CD4-positive, alpha-beta T cell treated with Interleukin-10 for 1 hour (primary cell): ENCODE measurements around the gene AGPAT4.
"Not testable (repeated sequence)": the region's sequence is repeated elsewhere in the genome, so short reads cannot be mapped to it uniquely, and the experiment has no call there.

Source experiments
- DNase-seq: peaks from one replicate; pipeline ENCODE4 v3.0.0-alpha.2; 2020

AGPAT4 gene

GRCh38 chr6:161273752-161274487, at the start of gene AGPAT4:
Gene AGPAT4, minus strand, starts transcription at chr6:161274061. Its CDS starts 41,848 bp downstream, at chr6:161232213.
- DNase-seq = peak; percentile 87

- no peak for DNase-seq
Measured at GRCh38 chr6:161319231-161319630, 45.4 kb upstream of the AGPAT4 start.

GRCh38 chr6:161318456-161318855, 44.6 kb upstream of the AGPAT4 start:
- DNase-seq = no peak

- no peak for DNase-seq
Measured at GRCh38 chr6:161316531-161316930, 42.7 kb upstream of the AGPAT4 start.

- not testable (repeated sequence) for DNase-seq
Measured at GRCh38 chr6:161315246-161315917, 41.5 kb upstream of the AGPAT4 start.

- DNase-seq = not testable (repeated sequence)
Measured at GRCh38 chr6:161314541-161315245, 40.8 kb upstream of the AGPAT4 start.

- no peak for DNase-seq
Measured at GRCh38 chr6:161313940-161314509, 40.2 kb upstream of the AGPAT4 start.

- not testable (repeated sequence) for DNase-seq
Measured at GRCh38 chr6:161313475-161313874, 39.6 kb upstream of the AGPAT4 start.

GRCh38 chr6:161309774-161310173, 35.9 kb upstream of the AGPAT4 start:
- not testable (repeated sequence) for DNase-seq

- DNase-seq = no peak
Measured at GRCh38 chr6:161308075-161308655, 34.3 kb upstream of the AGPAT4 start.

- no peak for DNase-seq
Measured at GRCh38 chr6:161305860-161306259, 32.0 kb upstream of the AGPAT4 start.

GRCh38 chr6:161303628-161304340, 29.9 kb upstream of the AGPAT4 start:
- DNase-seq = no peak

- no peak for DNase-seq
Measured at GRCh38 chr6:161302949-161303348, 29.1 kb upstream of the AGPAT4 start.

- no peak for DNase-seq
Measured at GRCh38 chr6:161301338-161301737, 27.5 kb upstream of the AGPAT4 start.

- DNase-seq = no peak
Measured at GRCh38 chr6:161300823-161301222, 27.0 kb upstream of the AGPAT4 start.

GRCh38 chr6:161299726-161300125, 25.9 kb upstream of the AGPAT4 start:
- no peak for DNase-seq

GRCh38 chr6:161295784-161296183, 21.9 kb upstream of the AGPAT4 start:
- DNase-seq = no peak

- no peak for DNase-seq
Measured at GRCh38 chr6:161292650-161293281, 18.9 kb upstream of the AGPAT4 start.

GRCh38 chr6:161292145-161292544, 18.3 kb upstream of the AGPAT4 start:
- no peak for DNase-seq

- no peak for DNase-seq
Measured at GRCh38 chr6:161290751-161291150, 16.9 kb upstream of the AGPAT4 start.

GRCh38 chr6:161284653-161285052, 10.8 kb upstream of the AGPAT4 start:
- DNase-seq = no peak

GRCh38 chr6:161281092-161281491, 7.2 kb upstream of the AGPAT4 start:
- DNase-seq = no peak
